Peyer's patch (tissue), 4 donors: ENCODE measurements around the gene PGS1.

Experiments
- POLR2A ChIP-seq, 2 donors: fragments of 450-650 bp; IDR thresholded peaks; one replicate each; pipeline ENCODE4 v1.5.1; 2017; ENCODE audit warnings: antibody characterized with exemption in 2 of 2, mild to moderate bottlenecking in 2 of 2, moderate library complexity in 2 of 2
- TF ChIP-seq, protein P1 (sequence below), 6 experiments: fragments of 450-650 bp in 4 of 6; fragments of 200-600 bp in 2 of 6; sonication (generic) in 1 of 6; IDR thresholded peaks; one replicate each; pipeline ENCODE4 v1.5.1; 2017 to 2019; ENCODE audit warnings: antibody characterized with exemption in 6 of 6, mild to moderate bottlenecking in 3 of 6, moderate library complexity in 1 of 6

DNA sequence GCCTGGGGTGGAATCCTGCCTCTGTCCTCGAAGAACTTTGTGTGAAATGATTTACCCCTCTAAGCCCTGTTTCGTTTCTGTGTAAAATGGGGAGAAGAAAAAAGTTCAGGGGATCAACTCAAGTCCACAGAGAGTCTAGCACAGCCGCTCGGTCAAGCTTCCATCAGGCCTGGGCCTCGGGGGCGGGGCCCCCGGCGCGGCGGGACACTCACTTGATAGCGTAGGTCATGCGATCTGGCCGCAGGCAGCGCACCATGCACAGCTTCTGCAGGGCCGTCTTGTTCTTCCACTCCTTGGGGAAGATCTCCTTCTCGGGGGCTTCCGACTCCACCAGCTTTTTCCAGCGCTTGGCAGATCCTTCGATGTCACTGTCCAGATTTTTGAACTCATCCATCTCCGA is 65.9 kb downstream of the PGS1 start:
- TF ChIP-seq, protein P1, sequence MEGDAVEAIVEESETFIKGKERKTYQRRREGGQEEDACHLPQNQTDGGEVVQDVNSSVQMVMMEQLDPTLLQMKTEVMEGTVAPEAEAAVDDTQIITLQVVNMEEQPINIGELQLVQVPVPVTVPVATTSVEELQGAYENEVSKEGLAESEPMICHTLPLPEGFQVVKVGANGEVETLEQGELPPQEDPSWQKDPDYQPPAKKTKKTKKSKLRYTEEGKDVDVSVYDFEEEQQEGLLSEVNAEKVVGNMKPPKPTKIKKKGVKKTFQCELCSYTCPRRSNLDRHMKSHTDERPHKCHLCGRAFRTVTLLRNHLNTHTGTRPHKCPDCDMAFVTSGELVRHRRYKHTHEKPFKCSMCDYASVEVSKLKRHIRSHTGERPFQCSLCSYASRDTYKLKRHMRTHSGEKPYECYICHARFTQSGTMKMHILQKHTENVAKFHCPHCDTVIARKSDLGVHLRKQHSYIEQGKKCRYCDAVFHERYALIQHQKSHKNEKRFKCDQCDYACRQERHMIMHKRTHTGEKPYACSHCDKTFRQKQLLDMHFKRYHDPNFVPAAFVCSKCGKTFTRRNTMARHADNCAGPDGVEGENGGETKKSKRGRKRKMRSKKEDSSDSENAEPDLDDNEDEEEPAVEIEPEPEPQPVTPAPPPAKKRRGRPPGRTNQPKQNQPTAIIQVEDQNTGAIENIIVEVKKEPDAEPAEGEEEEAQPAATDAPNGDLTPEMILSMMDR (IDR thresholded peaks at IDR 0.05) = no peak
- TF ChIP-seq POLR2A (IDR thresholded peaks at IDR 0.05) = no peak
